IPS-NIHi7 (cell line): ENCODE data around the gene ELOA2.
"Not testable (repeated sequence)": the region's sequence is repeated elsewhere in the genome, so short reads cannot be mapped to it uniquely, and the experiment has no call there.

Experiments
- DNase-seq: peaks from one replicate; pipeline ENCODE4 v3.0.0; 2012; ENCODE audit warnings: mixed read lengths; ENCODE audit errors: extremely low spot score

Gene ELOA2

GRCh38 chr18:47020757-47021156 is 14.7 kb downstream of the ELOA2 start:
- not testable (repeated sequence) for DNase-seq

DNA sequence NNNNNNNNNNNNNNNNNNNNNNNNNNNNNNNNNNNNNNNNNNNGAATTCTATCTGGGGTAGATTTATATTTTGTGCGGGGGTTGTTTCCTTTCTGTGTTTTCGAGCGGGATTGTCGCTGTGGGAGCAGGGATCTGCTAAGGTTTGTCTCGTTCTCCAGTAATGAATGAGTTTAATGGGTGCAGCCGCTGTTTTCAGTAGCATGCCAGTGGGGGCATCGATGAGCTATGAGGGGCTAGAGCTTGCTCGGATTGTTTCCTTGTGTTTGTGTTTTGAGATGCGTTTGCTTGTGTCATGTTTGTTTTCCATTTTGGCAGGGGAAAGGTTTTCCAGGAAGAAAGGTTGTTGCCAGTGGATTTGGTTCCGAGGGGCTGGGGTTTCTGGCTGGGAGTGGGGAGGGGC is 15.6 kb downstream of the ELOA2 start:
- not testable (repeated sequence) for DNase-seq
